SK-N-MC (cell line): ENCODE data around the gene SYNPO2.

ENCODE experiments used
- EZH2 ChIP-seq: fragments of 200-600 bp; sonication (generic); IDR thresholded peaks from one replicate; pipeline ENCODE4 v1.6.1; 2017; ENCODE audit warnings: antibody characterized with exemption
- POLR2AphosphoS5 ChIP-seq: IDR thresholded peaks from 2 replicates; pipeline ENCODE4 v1.6.1; 2012; ENCODE audit warnings: mild to moderate bottlenecking, low read depth, low read length, borderline replicate concordance

- no peak for TF ChIP-seq POLR2AphosphoS5
- no peak for TF ChIP-seq EZH2
These were observed 64.6 kb downstream of the SYNPO2 start for GRCh38 chr4:118953276-118953675.
